RWPE2 (cell line): ENCODE data around the gene KNDC1.

Source experiments
- ATAC-seq: fragments of 200-7000 bp; cut with Tn5 transposase; 3 replicates; pipeline ENCODE4 v1.9.1; 2021; ENCODE audit warnings: low read depth
- DNase-seq: peaks from one replicate; pipeline ENCODE4 v3.0.0-alpha.2; 2020; ENCODE audit warnings: low spot score
- H3K27ac ChIP-seq: fragments of 450-650 bp; 2 replicates; pipeline ENCODE4 v1.5.1; 2017; ENCODE audit warnings: mild to moderate bottlenecking; ENCODE audit not compliant: poor library complexity, severe bottlenecking
- H3K27me3 ChIP-seq: fragments of 250-450 bp; sonication (Bioruptor Pico); 2 replicates; pipeline ENCODE4 v1.5.1; 2021; ENCODE audit warnings: mild to moderate bottlenecking, moderate library complexity; ENCODE audit not compliant: insufficient read depth, poor library complexity, severe bottlenecking
- H3K36me3 ChIP-seq: fragments of 250-450 bp; sonication (Bioruptor Pico); 2 replicates; pipeline ENCODE4 v1.5.1; 2020; ENCODE audit warnings: low read depth, mild to moderate bottlenecking, moderate library complexity
- H3K4me1 ChIP-seq: fragments of 250-450 bp; sonication (Bioruptor Pico); 2 replicates; pipeline ENCODE4 v1.5.1; 2021; ENCODE audit warnings: mild to moderate bottlenecking, moderate library complexity; ENCODE audit not compliant: insufficient read depth, poor library complexity, severe bottlenecking
- H3K4me3 ChIP-seq: fragments of 250-450 bp; sonication (Bioruptor Pico); 2 replicates; pipeline ENCODE4 v1.5.1; 2021; ENCODE audit warnings: mild to moderate bottlenecking, moderate library complexity; ENCODE audit not compliant: severe bottlenecking
- H3K9me3 ChIP-seq: fragments of 250-450 bp; sonication (Bioruptor Pico); 2 replicates; pipeline ENCODE4 v1.5.1; 2021; ENCODE audit warnings: mild to moderate bottlenecking, moderate library complexity; ENCODE audit not compliant: severe bottlenecking
- TF ChIP-seq, protein P1 (sequence below): fragments of 450-650 bp; IDR thresholded peaks from one replicate; pipeline ENCODE4 v1.5.1; 2017; ENCODE audit warnings: mild to moderate bottlenecking, moderate library complexity; ENCODE audit not compliant: poor library complexity, severe bottlenecking

Gene KNDC1

DNA sequence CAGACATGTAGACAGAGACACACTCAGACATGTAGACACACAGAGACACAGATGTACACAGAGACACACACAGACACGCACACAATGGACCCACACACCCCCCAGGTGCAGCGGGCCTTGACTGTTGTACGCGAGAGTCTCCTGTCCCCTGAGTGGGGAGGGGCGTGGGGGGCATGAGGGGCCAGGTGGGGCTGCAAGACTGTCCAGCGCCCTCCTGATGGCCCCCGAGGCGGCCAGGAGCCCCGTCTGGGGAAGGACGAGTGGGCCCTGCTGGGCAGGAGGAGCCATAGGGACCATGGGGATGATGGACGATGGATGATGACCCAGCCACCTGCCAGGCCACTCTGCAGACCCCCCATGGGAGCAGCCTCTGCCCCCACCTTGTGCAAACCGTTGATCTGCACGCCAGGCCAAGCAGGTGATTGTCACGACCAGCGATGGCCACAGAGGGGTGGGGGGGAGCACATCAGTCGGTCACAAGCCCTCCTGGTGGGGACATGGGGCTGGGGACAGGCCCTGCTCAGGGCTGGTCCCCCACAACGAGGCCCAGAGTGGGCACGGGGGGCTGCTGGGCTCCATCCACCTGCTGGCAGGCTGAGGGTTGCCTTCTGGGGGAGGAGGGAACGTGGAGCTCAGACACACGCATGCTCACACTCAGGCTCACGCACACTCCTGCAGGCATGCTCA is 89.2 kb downstream of the KNDC1 start:
- TF ChIP-seq, protein P1, sequence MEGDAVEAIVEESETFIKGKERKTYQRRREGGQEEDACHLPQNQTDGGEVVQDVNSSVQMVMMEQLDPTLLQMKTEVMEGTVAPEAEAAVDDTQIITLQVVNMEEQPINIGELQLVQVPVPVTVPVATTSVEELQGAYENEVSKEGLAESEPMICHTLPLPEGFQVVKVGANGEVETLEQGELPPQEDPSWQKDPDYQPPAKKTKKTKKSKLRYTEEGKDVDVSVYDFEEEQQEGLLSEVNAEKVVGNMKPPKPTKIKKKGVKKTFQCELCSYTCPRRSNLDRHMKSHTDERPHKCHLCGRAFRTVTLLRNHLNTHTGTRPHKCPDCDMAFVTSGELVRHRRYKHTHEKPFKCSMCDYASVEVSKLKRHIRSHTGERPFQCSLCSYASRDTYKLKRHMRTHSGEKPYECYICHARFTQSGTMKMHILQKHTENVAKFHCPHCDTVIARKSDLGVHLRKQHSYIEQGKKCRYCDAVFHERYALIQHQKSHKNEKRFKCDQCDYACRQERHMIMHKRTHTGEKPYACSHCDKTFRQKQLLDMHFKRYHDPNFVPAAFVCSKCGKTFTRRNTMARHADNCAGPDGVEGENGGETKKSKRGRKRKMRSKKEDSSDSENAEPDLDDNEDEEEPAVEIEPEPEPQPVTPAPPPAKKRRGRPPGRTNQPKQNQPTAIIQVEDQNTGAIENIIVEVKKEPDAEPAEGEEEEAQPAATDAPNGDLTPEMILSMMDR, result no peak
- ATAC-seq, result no peak
- Histone ChIP-seq H3K9me3 (no peaks in the 10 kb centered on the region), H3K36me3 (no peaks in the 10 kb centered on the region), H3K4me3 (no peak overlapping the region), H3K4me1 (no peaks in the 10 kb centered on the region), H3K27me3 (no peaks in the 10 kb centered on the region), H3K27ac (no peak overlapping the region)
- DNase-seq, result no peak

GRCh38 chr10:133249975-133250754 is 90.1 kb downstream of the KNDC1 start:
- Histone ChIP-seq H3K27me3 (no peaks in the 10 kb centered on the region), H3K4me3 (no peak overlapping the region), H3K4me1 (no peaks in the 10 kb centered on the region), H3K27ac (no peak overlapping the region), H3K36me3 (no peaks in the 10 kb centered on the region), H3K9me3 (no peaks in the 10 kb centered on the region)
- no peak for DNase-seq
- TF ChIP-seq, protein P1, result no peak
- ATAC-seq, result no peak

DNA sequence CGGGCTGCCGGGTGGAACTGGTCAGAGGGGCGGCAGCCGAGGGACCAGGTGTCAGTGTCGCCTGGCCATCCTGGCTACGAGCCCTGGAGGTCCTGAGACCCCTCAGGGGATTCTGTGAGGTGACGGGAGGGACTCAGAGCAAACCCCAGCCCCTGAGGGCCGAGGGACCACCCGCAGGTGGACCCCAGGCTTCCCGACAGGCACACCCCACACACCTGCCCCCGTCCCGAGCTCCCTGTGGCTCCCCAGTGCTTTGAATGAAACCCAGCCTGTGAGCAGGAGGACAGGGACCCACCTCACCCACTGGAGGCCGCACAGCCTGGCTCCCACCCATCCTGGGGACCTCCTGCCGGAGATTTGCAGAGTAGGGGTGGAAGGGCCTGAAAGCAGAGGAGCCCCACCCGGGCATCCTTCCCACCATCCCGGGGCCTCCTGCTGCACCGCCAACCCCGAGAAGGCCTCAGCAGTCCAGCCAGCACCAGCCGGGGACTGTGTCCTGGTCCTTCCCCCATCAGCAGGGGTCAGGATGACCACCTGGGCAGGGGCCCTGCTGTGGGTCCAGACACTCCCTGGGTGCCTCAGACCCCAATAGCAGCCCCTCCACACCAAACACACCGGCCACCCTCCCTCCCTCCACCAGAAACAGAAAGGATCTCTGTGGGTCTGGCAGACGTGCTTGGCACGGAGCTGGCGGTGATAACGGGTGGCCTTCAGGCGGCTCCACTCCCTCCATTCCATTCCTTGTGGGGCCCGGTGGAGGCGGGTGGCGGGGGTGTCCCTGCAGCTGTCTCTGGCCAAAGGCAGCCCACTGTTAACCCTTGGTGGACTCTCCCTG is 91.6 kb downstream of the KNDC1 start:
- DNase-seq (no peak), ATAC-seq (no peak)
- H3K4me3 ChIP-seq, result no peak overlapping the region
- H3K36me3 ChIP-seq, result no peaks in the 10 kb centered on the region
- H3K4me1 ChIP-seq, result no peaks in the 10 kb centered on the region
- H3K27ac ChIP-seq, result no peak overlapping the region
- no peaks in the 10 kb centered on the region for H3K27me3 ChIP-seq
- H3K9me3 ChIP-seq, result no peaks in the 10 kb centered on the region
- TF ChIP-seq, protein P1, result no peak

DNA sequence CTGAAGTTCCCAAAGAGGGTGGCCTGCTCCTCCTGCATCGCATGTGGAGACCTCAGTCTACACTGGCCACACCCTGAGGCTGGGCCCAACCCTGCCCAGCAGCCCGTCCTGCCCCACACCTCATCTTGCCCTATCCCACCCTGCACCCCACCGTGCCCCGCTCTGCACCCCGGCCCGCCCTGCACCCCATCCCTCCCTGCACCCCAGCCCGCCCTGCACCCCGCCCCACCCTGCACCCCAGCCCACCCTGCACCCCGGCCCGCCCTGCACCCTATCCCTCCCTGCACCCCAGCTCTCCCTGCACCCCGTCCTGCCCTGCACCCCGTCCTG is 92.2 kb downstream of the KNDC1 start:
- Histone ChIP-seq H3K36me3 (no peaks in the 10 kb centered on the region), H3K27ac (no peak overlapping the region), H3K27me3 (no peaks in the 10 kb centered on the region), H3K4me3 (no peak overlapping the region), H3K9me3 (no peaks in the 10 kb centered on the region), H3K4me1 (peaks cover under 1% of the 10 kb centered on the region)
- TF ChIP-seq, protein P1, result no peak
- ATAC-seq (no peak), DNase-seq (no peak)
